Measurements from ENCODE around the gene CTAGE4.
"Not testable (repeated sequence)": the region's sequence is repeated elsewhere in the genome, so short reads cannot be mapped to it uniquely, and the experiment has no call there.

CTAGE4 gene

DNA sequence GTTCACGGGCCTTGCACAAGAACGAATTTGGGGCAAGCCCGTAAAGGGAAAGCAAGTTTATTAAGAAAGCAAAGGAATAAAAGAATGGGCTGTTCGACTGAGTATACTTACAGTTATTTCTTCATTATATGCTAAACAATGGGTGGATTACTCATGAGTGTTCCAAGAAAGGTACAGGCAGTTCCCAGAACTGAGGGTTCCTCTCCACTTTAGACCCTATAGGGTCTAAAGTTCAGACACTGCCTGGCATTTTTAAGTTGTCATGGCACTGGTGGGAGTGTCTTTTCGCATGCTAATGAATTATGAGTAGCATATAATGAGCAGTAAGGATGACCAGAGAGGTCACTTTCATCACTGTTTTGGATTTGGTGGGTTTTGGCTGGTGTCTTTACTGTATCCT, 22.0 kb downstream of the CTAGE4 start:
- H3K9me3 ChIP-seq (ENCODE audit: severe bottlenecking) = not testable (repeated sequence)

DNA sequence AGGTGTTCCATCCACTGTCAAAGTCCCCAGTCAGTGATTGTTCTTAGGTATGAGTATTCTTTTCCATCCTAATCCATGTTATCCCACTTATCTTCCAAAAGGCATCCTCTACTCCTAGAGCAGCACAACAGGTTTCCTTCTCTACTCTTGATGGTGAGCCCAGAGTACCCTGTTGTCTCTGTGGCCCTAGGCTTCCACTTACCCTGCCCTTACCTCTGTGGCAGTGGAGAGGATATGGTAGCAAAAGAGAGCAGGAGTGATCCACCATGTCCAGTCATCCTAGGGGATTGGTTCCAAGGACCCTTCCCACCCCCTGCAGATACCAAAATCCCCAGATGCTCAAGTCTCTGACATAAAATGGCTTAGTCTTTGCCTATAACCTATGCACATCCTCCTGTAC, 33.9 kb downstream of the CTAGE4 start:
- not testable (repeated sequence) for H3K4me1 ChIP-seq (ENCODE audit: insufficient read depth, poor library complexity, severe bottlenecking); H3K4me3 ChIP-seq (ENCODE audit: severe bottlenecking); DNase-seq (ENCODE audit: low spot score); ATAC-seq (ENCODE audit: low read depth); H3K27me3 ChIP-seq (ENCODE audit: insufficient read depth, poor library complexity, severe bottlenecking); H3K36me3 ChIP-seq (ENCODE audit: low read depth); H3K27ac ChIP-seq (ENCODE audit: poor library complexity, severe bottlenecking); H3K9me3 ChIP-seq (ENCODE audit: severe bottlenecking)

More for the DNA sequence above, 22.0 kb downstream of the CTAGE4 start:
- H3K36me3 ChIP-seq (ENCODE audit: low read depth); H3K4me1 ChIP-seq (ENCODE audit: insufficient read depth, poor library complexity, severe bottlenecking); H3K27me3 ChIP-seq (ENCODE audit: insufficient read depth, poor library complexity, severe bottlenecking); DNase-seq (ENCODE audit: low spot score); H3K4me3 ChIP-seq (ENCODE audit: severe bottlenecking); H3K27ac ChIP-seq (ENCODE audit: poor library complexity, severe bottlenecking): not testable (repeated sequence)
- peak; percentile 82 for ATAC-seq (ENCODE audit: low read depth)

DNA sequence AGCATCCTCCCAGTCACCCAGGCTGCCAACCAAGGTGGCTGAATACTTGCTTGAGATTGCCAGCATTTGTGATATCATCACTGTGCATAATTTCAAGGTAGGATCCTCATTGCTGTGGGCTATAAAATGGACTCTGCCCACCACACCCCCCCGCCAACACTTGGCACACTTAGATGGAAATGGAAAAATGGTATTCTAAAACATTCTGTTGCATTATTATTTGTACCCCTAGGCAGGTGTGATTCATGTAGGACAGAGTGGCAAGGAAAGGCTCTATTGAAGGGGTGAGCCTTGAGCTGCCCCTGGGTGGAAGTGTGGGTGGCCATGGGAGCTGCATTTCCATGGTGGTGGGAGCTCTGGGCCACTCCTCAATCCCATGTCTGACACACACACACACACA, 35.3 kb downstream of the CTAGE4 start:
- ATAC-seq (ENCODE audit: low read depth); DNase-seq (ENCODE audit: low spot score); H3K9me3 ChIP-seq (ENCODE audit: severe bottlenecking); H3K4me3 ChIP-seq (ENCODE audit: severe bottlenecking); H3K27ac ChIP-seq (ENCODE audit: poor library complexity, severe bottlenecking); H3K36me3 ChIP-seq (ENCODE audit: low read depth); H3K27me3 ChIP-seq (ENCODE audit: insufficient read depth, poor library complexity, severe bottlenecking); H3K4me1 ChIP-seq (ENCODE audit: insufficient read depth, poor library complexity, severe bottlenecking): not testable (repeated sequence)

DNA sequence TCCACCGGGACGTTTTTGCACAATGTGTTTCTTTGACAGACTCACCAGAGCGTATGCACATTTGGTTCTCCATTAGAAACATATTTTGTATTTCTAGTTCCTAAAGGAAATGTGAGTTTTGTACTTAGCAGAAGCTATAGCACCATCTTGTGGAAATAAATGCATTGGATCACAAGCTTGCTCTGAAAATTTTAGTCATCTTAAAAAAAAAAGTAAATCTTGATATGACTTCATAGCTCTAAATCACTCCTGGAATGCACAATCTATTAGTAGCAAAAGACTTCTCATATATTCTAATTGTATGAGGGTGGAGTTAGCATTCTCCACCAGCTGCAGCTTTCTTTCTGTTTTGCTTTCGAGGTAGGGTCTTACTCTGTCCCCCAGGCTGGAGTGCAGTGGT, 35.9 kb downstream of the CTAGE4 start:
- peak; percentile 54 for ATAC-seq (ENCODE audit: low read depth)
- H3K27ac ChIP-seq (ENCODE audit: poor library complexity, severe bottlenecking); H3K4me1 ChIP-seq (ENCODE audit: insufficient read depth, poor library complexity, severe bottlenecking); H3K36me3 ChIP-seq (ENCODE audit: low read depth); H3K27me3 ChIP-seq (ENCODE audit: insufficient read depth, poor library complexity, severe bottlenecking); H3K4me3 ChIP-seq (ENCODE audit: severe bottlenecking); H3K9me3 ChIP-seq (ENCODE audit: severe bottlenecking); DNase-seq (ENCODE audit: low spot score): not testable (repeated sequence)

DNA sequence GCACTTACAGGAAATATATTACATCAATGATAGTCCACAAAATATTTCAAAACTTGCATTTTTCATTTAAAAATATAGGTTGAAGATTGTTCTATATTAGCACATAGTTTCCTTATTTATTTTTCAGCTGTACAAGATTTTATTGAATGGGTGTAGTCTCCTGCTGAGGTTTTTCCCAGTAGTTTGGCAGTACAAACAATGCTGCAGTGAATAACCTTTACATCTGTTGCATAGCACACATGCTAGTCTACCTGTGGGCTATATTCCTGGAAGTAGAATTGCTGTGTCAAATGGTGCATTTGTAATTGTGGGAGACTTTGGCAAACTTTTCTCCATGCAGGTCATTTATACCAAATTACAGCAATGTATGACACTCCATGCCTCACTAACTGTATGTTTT, 37.3 kb downstream of the CTAGE4 start:
- H3K9me3 ChIP-seq (ENCODE audit: severe bottlenecking); H3K4me3 ChIP-seq (ENCODE audit: severe bottlenecking); ATAC-seq (ENCODE audit: low read depth); H3K4me1 ChIP-seq (ENCODE audit: insufficient read depth, poor library complexity, severe bottlenecking); H3K27me3 ChIP-seq (ENCODE audit: insufficient read depth, poor library complexity, severe bottlenecking); DNase-seq (ENCODE audit: low spot score); H3K36me3 ChIP-seq (ENCODE audit: low read depth); H3K27ac ChIP-seq (ENCODE audit: poor library complexity, severe bottlenecking): not testable (repeated sequence)

DNA sequence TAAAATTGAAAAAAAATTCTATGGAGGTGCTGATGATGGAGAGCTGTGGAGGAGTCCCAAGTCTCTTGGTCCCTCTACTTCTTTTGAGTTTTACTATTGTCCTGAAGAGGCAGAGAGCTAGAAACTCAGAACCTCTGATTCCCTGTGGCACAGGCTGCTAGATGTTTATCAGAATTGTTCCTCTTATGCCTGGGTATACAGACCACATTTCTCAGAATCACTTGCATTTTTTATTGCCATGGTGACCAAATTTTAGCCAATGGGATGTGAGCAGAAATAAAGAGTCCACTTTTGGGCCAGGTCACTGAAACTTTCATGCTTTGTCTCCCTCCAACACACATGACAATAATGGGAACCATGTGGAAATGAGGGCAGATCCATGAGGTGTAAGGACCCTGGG, 40.4 kb downstream of the CTAGE4 start:
- not testable (repeated sequence) for H3K36me3 ChIP-seq (ENCODE audit: low read depth); ATAC-seq (ENCODE audit: low read depth); DNase-seq (ENCODE audit: low spot score); H3K9me3 ChIP-seq (ENCODE audit: severe bottlenecking); H3K4me1 ChIP-seq (ENCODE audit: insufficient read depth, poor library complexity, severe bottlenecking); H3K27me3 ChIP-seq (ENCODE audit: insufficient read depth, poor library complexity, severe bottlenecking); H3K27ac ChIP-seq (ENCODE audit: poor library complexity, severe bottlenecking); H3K4me3 ChIP-seq (ENCODE audit: severe bottlenecking)

DNA sequence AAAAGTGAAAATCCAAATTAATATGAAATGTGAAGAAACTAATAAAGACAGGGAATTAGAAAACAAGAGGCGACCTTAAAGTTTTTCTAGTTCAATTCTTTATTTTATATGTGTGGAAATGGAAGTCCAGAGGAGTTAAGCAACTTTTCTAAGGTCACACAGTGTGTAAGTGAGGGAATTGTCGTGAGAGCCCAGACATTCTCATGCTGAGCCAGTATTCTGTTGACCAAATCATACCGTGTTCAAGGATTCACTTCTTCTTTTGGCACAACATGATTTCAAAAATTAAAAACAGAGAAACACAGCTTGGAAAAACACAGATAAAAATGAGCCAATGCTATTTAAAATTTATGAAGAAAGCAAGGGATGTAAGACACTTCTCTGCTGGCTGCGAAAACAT, 43.6 kb downstream of the CTAGE4 start:
- not testable (repeated sequence) for H3K27me3 ChIP-seq (ENCODE audit: insufficient read depth, poor library complexity, severe bottlenecking); H3K36me3 ChIP-seq (ENCODE audit: low read depth); H3K9me3 ChIP-seq (ENCODE audit: severe bottlenecking); DNase-seq (ENCODE audit: low spot score); H3K4me3 ChIP-seq (ENCODE audit: severe bottlenecking); H3K27ac ChIP-seq (ENCODE audit: poor library complexity, severe bottlenecking); H3K4me1 ChIP-seq (ENCODE audit: insufficient read depth, poor library complexity, severe bottlenecking); ATAC-seq (ENCODE audit: low read depth)

DNA sequence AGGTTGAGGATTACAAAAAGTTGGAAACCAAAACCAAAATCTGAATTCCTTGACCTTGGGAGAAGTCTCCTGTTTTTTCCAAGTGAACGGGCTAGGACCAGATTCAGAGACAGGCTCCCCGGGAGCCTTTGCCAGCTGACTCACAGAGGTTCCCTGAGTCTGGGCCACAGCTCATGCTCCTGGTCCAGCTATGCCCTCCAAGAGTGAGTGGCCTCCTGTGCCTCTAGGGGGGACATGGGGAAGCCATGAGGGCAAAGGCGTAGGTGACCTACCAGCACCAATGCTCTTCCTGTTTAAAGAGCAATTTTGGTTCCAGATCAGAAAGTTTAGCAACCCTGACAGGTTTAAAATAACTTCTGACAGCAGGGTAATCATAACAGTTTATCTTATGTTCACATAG, 45.5 kb downstream of the CTAGE4 start:
- not testable (repeated sequence) for H3K36me3 ChIP-seq (ENCODE audit: low read depth); H3K4me1 ChIP-seq (ENCODE audit: insufficient read depth, poor library complexity, severe bottlenecking); H3K27me3 ChIP-seq (ENCODE audit: insufficient read depth, poor library complexity, severe bottlenecking); H3K4me3 ChIP-seq (ENCODE audit: severe bottlenecking); H3K27ac ChIP-seq (ENCODE audit: poor library complexity, severe bottlenecking); H3K9me3 ChIP-seq (ENCODE audit: severe bottlenecking); DNase-seq (ENCODE audit: low spot score)
- ATAC-seq (ENCODE audit: low read depth) = 0 out of 3 replicates have a peak, but pooled peaks have one; percentile 21

DNA sequence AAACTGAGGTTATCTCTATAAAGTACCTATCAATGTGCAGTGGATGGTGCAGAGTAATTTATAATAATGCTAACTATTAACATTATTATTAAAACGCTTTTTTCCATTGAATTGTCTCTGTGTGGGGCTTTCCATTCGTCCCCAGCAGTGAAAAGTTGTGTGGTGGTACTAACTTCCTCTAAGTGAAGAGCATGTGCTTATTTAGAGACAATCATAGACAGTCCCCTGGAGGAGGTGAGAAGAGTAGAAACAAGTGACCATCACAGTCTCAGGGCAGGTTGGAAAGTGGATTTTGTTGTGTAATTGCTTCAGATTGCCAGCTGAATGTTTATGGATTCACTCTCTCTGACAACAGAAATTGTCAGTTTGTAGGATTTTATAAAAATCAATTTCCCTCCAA, 47.8 kb downstream of the CTAGE4 start:
- DNase-seq (ENCODE audit: low spot score); ATAC-seq (ENCODE audit: low read depth); H3K4me3 ChIP-seq (ENCODE audit: severe bottlenecking); H3K27ac ChIP-seq (ENCODE audit: poor library complexity, severe bottlenecking); H3K4me1 ChIP-seq (ENCODE audit: insufficient read depth, poor library complexity, severe bottlenecking); H3K9me3 ChIP-seq (ENCODE audit: severe bottlenecking); H3K36me3 ChIP-seq (ENCODE audit: low read depth); H3K27me3 ChIP-seq (ENCODE audit: insufficient read depth, poor library complexity, severe bottlenecking): not testable (repeated sequence)

DNA sequence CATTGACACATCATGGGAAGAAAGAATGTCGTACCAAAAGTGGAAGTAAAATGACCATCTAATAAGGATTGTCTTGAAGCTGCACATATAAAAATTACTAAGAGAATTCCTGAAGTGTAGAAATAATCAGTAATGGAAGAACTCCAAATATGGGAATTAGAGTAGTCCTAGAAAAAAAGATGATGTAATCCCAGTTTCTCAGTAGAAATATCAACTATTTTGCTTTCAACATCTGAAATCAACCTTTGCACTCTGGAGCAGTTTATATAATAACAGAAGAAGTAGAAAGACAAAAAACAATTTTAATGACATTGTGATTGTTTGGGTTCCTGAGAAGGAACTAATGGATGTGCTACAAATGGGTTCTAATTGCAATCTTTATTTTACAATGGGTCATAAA, 49.8 kb downstream of the CTAGE4 start:
- not testable (repeated sequence) for H3K27me3 ChIP-seq (ENCODE audit: insufficient read depth, poor library complexity, severe bottlenecking); H3K27ac ChIP-seq (ENCODE audit: poor library complexity, severe bottlenecking); H3K4me1 ChIP-seq (ENCODE audit: insufficient read depth, poor library complexity, severe bottlenecking); DNase-seq (ENCODE audit: low spot score); H3K9me3 ChIP-seq (ENCODE audit: severe bottlenecking); H3K36me3 ChIP-seq (ENCODE audit: low read depth); H3K4me3 ChIP-seq (ENCODE audit: severe bottlenecking)
- ATAC-seq (ENCODE audit: low read depth) = 0 out of 3 replicates have a peak, but pooled peaks have one; percentile 6

Data from RWPE2 (cell line).